Measurements from ENCODE around the gene RNF208.

Gene RNF208

DNA sequence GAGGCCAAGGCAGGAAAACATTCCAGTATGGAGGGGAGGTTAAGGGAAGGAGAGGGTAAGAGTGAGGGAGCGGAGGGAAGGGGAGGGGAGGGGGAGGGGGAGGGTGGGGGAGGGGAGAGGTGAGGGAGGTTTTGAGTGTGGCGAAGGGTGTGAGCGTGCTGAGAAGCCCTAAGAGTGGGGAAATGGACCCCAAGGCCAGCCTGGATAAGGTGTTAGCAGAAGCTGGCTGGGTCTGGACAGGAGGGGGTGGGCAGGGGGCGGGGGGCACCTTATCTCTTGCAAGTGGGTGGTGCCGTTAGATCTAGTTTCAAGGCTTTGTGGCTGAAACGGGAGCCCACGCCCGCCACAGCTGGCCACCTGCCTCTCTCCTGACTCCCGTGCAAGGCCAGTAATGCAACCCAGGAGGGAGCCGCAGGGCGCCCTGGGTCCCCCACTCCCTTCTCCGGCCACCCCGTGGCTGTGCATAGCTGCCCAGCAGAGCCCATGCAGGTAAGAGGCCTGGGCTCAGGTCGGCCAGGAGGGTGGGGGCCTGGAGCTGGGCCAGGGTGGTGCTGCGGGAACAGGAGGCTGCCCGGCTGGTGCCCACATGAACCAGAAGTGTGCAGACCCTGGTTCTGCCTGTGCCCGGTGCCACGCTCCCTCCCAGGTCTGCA, 5.9 kb upstream of the RNF208 start:
- H3K4me3 ChIP-seq (ENCODE audit: low read depth, low read length) = no peak overlapping the region
- TF ChIP-seq, protein P1, sequence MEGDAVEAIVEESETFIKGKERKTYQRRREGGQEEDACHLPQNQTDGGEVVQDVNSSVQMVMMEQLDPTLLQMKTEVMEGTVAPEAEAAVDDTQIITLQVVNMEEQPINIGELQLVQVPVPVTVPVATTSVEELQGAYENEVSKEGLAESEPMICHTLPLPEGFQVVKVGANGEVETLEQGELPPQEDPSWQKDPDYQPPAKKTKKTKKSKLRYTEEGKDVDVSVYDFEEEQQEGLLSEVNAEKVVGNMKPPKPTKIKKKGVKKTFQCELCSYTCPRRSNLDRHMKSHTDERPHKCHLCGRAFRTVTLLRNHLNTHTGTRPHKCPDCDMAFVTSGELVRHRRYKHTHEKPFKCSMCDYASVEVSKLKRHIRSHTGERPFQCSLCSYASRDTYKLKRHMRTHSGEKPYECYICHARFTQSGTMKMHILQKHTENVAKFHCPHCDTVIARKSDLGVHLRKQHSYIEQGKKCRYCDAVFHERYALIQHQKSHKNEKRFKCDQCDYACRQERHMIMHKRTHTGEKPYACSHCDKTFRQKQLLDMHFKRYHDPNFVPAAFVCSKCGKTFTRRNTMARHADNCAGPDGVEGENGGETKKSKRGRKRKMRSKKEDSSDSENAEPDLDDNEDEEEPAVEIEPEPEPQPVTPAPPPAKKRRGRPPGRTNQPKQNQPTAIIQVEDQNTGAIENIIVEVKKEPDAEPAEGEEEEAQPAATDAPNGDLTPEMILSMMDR (IDR thresholded peaks at IDR 0.05; ENCODE audit: insufficient read depth, low read depth, low read length, missing control alignments) = no peak
- no peak for DNase-seq (ENCODE audit: low read depth)

DNA sequence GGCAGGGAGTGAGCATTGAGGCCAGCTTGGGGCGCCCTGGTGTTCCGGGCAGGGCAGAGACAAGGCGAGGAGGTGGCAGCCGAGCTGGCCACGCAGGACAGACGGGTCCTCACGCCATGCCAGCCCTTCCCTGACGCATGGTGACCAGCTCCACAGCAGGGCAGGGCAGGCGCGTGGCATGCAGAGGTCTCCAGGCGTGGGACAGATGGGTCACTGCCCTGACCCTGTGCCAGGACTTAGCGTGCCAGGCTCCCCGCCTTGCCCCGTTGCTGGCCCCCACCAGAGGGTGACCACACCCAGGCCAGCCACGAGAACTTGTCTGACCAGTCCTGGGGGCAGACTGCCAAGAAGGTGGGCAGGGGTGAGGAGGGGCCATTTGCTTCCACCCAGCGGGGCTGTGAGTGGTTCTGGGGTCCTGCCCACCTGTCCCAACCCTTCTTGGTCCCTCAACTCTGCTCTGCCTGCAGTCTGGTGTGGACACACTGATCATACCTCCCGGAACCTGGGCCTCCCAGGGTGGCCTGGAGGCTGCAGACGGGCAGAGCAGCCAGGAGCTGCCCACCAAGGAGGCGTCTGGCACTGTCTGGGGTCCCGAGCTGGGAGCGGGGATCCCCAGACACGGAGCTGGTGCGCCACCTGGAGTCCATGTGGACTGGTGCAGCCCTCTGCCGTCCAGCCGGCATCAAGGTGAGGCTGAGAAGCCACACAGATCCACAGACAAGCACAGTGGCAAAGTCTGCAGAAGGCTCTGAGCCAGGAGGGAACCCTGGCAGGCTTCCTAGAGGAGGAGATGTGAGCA, 5.2 kb upstream of the RNF208 start, which contains the start of gene RNF224:
RNF224 (plus strand) TSS at position 449 of the 799 bp plus-strand sequence. CDS start 834 bp downstream, outside the sequence.
- DNase-seq (ENCODE audit: low read depth) = peak; percentile 88
- TF ChIP-seq, protein P1 (IDR thresholded peaks at IDR 0.05; ENCODE audit: insufficient read depth, low read depth, low read length, missing control alignments) = peak; percentile 94
- H3K4me3 ChIP-seq (ENCODE audit: low read depth, low read length) = no peak within 1 kb of the TSS

DNA sequence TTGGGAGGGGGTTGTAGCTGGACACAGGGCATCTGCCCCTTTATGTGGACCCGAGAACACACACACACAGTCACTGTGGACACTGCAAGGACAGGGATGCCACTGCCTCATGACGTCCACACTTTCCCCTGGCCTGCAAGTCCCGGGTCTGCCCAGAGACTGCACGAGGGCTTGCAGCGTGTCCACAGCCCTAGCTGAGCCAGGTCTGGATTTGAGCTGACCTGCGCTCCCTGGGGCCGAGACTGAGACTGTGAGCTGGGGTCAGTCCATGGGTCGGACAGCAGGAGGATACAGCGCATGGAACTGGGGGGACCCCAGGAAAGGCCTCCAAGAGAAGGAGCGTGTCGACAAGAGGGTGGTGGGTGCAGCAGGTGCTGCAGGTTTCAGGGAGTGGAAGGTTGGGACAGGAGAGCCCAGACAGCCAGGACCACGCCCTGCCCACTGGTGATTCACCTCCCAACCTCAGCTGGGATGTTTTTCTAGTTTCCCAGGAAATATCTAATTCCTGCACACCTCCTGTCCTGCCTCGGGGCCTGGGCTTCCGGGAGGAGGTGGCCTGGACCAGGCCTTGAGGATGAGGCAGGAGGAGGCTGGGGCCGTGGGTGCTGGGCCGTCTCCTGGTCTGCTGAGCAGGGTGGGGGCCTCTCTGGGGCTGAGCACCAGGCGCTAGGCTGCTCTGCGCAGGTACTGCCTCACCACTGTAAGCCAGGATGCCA, 4.5 kb upstream of the RNF208 start:
- H3K4me3 ChIP-seq (ENCODE audit: low read depth, low read length) = no peak overlapping the region
- no peak for DNase-seq (ENCODE audit: low read depth)
- TF ChIP-seq, protein P1 (IDR thresholded peaks at IDR 0.05; ENCODE audit: insufficient read depth, low read depth, low read length, missing control alignments) = no peak

DNA sequence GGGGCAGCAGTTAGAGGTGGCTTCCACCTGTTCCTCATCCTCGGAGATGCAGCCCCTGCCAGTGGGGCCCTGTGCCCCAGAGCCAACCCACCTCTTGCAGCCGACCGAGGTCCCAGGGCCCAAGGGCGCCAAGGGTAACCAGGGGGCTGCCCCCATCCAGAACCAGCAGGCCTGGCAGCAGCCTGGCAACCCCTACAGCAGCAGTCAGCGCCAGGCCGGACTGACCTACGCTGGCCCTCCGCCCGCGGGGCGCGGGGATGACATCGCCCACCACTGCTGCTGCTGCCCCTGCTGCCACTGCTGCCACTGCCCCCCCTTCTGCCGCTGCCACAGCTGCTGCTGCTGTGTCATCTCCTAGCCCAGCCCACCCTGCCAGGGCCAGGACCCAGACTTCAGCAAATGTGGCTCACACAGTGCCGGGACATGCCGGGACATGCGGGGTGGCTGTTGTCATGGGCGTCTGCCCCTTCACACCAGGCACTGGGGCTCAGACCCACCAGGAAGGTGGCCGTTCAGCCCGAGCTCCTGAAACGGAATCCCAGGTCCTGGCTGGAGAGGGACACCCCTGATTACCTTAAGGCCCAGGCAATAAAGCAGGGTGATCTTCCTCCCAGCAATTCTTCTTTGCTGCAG, 3.8 kb upstream of the RNF208 start:
- H3K4me3 ChIP-seq (ENCODE audit: low read depth, low read length) = no peak overlapping the region
- no peak for DNase-seq (ENCODE audit: low read depth)
- TF ChIP-seq, protein P1 (IDR thresholded peaks at IDR 0.05; ENCODE audit: insufficient read depth, low read depth, low read length, missing control alignments) = no peak

DNA sequence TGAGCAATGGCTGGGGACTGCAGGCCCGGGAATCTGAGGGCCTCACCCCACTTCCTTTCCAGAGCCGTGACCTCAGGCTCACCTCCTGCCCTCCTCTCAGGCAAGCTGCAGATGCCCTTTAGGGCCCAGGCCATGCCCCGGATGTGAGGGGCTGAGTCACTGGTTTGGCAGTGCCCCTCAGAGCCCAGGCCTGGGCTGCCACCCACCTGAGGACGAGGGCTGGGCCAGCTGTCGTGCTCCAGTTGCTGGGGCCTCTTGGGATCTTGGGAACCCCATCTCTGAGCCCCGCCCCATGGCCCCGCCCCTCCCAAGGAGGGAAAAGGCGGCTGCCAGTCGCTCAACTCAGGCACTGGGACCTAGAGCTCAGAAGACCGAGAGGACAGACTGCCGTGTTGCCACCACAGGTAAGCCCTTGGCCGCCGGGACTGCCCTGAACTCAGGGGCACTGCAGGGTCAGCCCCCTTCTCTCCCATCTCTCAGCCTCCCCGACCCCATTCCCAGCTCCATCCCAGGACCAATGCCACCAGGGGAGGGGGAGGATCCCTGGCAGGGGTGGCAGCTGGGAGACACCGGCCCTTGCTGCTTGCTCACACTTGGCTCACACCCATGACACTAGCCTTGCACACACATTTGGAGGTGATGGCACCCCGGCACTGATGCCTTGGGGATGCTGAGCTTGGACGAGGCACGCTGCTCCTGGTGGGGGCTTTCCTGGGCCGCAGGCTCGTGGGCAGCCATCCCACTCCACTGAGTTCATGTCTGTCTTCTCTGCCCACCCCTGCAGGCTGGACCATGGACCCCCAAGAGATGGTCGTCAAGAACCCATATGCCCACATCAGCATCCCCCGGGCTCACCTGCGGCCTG, 3.0 kb upstream of the RNF208 start, which contains the start of gene CYSRT1:
CYSRT1 (plus strand) TSS at position 345 of the 865 bp plus-strand sequence; CDS start at position 793, 448 bp downstream.
- H3K4me3 ChIP-seq (ENCODE audit: low read depth, low read length) = peak within 1 kb of the TSS; percentile 92
- DNase-seq (ENCODE audit: low read depth) = no peak
- TF ChIP-seq, protein P1 (IDR thresholded peaks at IDR 0.05; ENCODE audit: insufficient read depth, low read depth, low read length, missing control alignments) = no peak
